GM23338 (cell line): ENCODE results near the gene SUPV3L1. TPM values are rescaled to one million over a fixed set of nuclear protein-coding genes. Genes with fewer than 3 reads are reported as not detected.

Source experiments
- ATAC-seq: fragments of 200-7000 bp; cut with Tn5 transposase; 3 replicates; pipeline ENCODE4 v1.9.1; 2020
- DNase-seq: peaks from one replicate; pipeline ENCODE4 v3.0.0-alpha.2; 2015; ENCODE audit warnings: low spot score
- H2AFZ ChIP-seq: fragments of 200-600 bp; sonication (generic); 2 replicates; pipeline ENCODE4 v1.8.0; 2016; ENCODE audit warnings: antibody characterized with exemption, mild to moderate bottlenecking, moderate library complexity
- H3F3A ChIP-seq: fragments of 200-600 bp; sonication (generic); replicated peaks from 2 replicates; pipeline ENCODE4 v1.8.0; 2017; ENCODE audit warnings: antibody characterized with exemption, mixed run types, low read depth
- H3K27ac ChIP-seq: fragments of 200-600 bp; sonication (generic); 2 replicates; pipeline ENCODE4 v1.6.1; 2016; ENCODE audit warnings: low read depth
- H3K27me3 ChIP-seq: fragments of 200-600 bp; sonication (generic); 2 replicates; pipeline ENCODE4 v1.8.0; 2016; ENCODE audit warnings: mild to moderate bottlenecking, mixed run types, moderate library complexity; ENCODE audit not compliant: insufficient read depth
- H3K36me3 ChIP-seq: fragments of 200-600 bp; sonication (generic); 2 replicates; pipeline ENCODE4 v1.8.0; 2016; ENCODE audit warnings: mild to moderate bottlenecking; ENCODE audit not compliant: insufficient read depth
- H3K4me1 ChIP-seq: fragments of 200-600 bp; sonication (generic); 2 replicates; pipeline ENCODE4 v1.8.0; 2016; ENCODE audit warnings: mild to moderate bottlenecking, moderate library complexity; ENCODE audit not compliant: insufficient read depth
- H3K4me2 ChIP-seq: fragments of 200-600 bp; sonication (generic); 2 replicates; pipeline ENCODE4 v1.7.1; 2017; ENCODE audit warnings: mixed run types
- H3K4me3 ChIP-seq: fragments of 200-600 bp; sonication (generic); 2 replicates; pipeline ENCODE4 v1.6.1; 2016; ENCODE audit warnings: mixed run types
- H3K79me2 ChIP-seq: fragments of 200-600 bp; sonication (generic); replicated peaks from 2 replicates; pipeline ENCODE4 v1.8.0; 2017; ENCODE audit warnings: mild to moderate bottlenecking; ENCODE audit not compliant: insufficient read depth
- H3K9me2 ChIP-seq: fragments of 200-600 bp; sonication (generic); 2 replicates; pipeline ENCODE4 v1.8.0; 2017; ENCODE audit not compliant: insufficient read depth
- H4K20me1 ChIP-seq: fragments of 200-600 bp; sonication (generic); replicated peaks from 2 replicates; pipeline ENCODE4 v1.8.0; 2017; ENCODE audit warnings: mild to moderate bottlenecking; ENCODE audit not compliant: insufficient read depth
- H3K27ac Mint-ChIP-seq: 2 replicates; pipeline ENCODE4 v1.8.0; 2020; ENCODE audit warnings: inconsistent platforms, mild to moderate bottlenecking, moderate library complexity, mixed read lengths
- H3K27me3 Mint-ChIP-seq: 3 replicates; pipeline ENCODE4 v1.8.0; 2022; ENCODE audit warnings: low read depth, mild to moderate bottlenecking, moderate library complexity, mixed read lengths, inconsistent platforms; ENCODE audit not compliant: insufficient read depth, poor library complexity
- H3K36me3 Mint-ChIP-seq: 3 replicates; pipeline ENCODE4 v1.8.0; 2021; ENCODE audit warnings: low read depth, mild to moderate bottlenecking, inconsistent platforms, moderate library complexity, mixed read lengths
- H3K4me1 Mint-ChIP-seq: 3 replicates; pipeline ENCODE4 v1.8.0; 2020; ENCODE audit warnings: mild to moderate bottlenecking, inconsistent platforms, mixed read lengths
- H3K4me3 Mint-ChIP-seq: 3 replicates; pipeline ENCODE4 v1.8.0; 2021; ENCODE audit warnings: moderate library complexity, mild to moderate bottlenecking, inconsistent platforms, mixed read lengths
- H3K9me3 Mint-ChIP-seq: 3 replicates; pipeline ENCODE4 v1.8.0; 2020; ENCODE audit warnings: moderate library complexity, mild to moderate bottlenecking, inconsistent platforms, mixed read lengths
- CREB1 ChIP-seq: fragments of 250-450 bp; sonication (Bioruptor Pico); IDR thresholded peaks from 2 replicates; pipeline ENCODE4 v1.5.0; 2020; ENCODE audit warnings: low read depth, mild to moderate bottlenecking, moderate library complexity
- EZH2 ChIP-seq: fragments of 200-600 bp; sonication (generic); IDR thresholded peaks from one replicate; pipeline ENCODE4 v1.8.0; 2017; ENCODE audit warnings: antibody characterized with exemption, mild to moderate bottlenecking, low read depth; ENCODE audit not compliant: unreplicated experiment
- EZH2phosphoT487 ChIP-seq: fragments of 200-600 bp; sonication (generic); IDR thresholded peaks from one replicate; pipeline ENCODE4 v1.8.1; 2018; ENCODE audit warnings: antibody characterized with exemption; ENCODE audit not compliant: unreplicated experiment
- JUNB ChIP-seq: IDR thresholded peaks from one replicate; pipeline ENCODE4 v1.6.1; 2016; ENCODE audit warnings: antibody characterized with exemption; ENCODE audit not compliant: unreplicated experiment
- NANOG ChIP-seq: IDR thresholded peaks from 2 replicates; pipeline ENCODE4 v1.6.1; 2016; ENCODE audit warnings: antibody characterized with exemption, borderline replicate concordance
- STAT1 ChIP-seq: IDR thresholded peaks from one replicate; pipeline ENCODE4 v1.6.1; 2016; ENCODE audit warnings: antibody characterized with exemption; ENCODE audit not compliant: unreplicated experiment
- ZNF114 ChIP-seq: fragments of 250-450 bp; sonication (Bioruptor Pico); IDR thresholded peaks from 2 replicates; pipeline ENCODE4 v1.5.0; 2020; ENCODE audit warnings: mild to moderate bottlenecking, moderate library complexity
- ZNF331 ChIP-seq: fragments of 250-450 bp; sonication (Bioruptor Pico); IDR thresholded peaks from 2 replicates; pipeline ENCODE4 v1.5.0; 2020; ENCODE audit warnings: low read depth, mild to moderate bottlenecking, moderate library complexity
- polyA plus RNA-seq: library from polyadenylated mRNA; unstranded; fragments of >200 nt; fragmentation: Nextera tagmentation; extraction: Ambion mirVana; gene quantifications from 2 replicates; pipeline ENCODE4 v1.2.1, GENCODE V29; 2016
- total RNA-seq: library from RNA; depleted of rRNA; stranded (reverse); fragments of >200 nt; shearing (Covaris generic); gene quantifications from 2 replicates; pipeline ENCODE4 v1.2.3, GENCODE V29; 2014
- TF ChIP-seq, protein P1 (sequence below): IDR thresholded peaks from one replicate; pipeline ENCODE4 v1.6.1; 2018; ENCODE audit warnings: antibody characterized with exemption; ENCODE audit not compliant: unreplicated experiment
- TF ChIP-seq, protein P2 (sequence below), 2 experiments: fragments of 200-600 bp in 1 of 2; sonication (generic) in 1 of 2; conservative IDR thresholded peaks; 2 replicates each; pipeline versions ENCODE4 v1.5.1 to v1.6.1; 2016 to 2017; ENCODE audit warnings: antibody characterized with exemption in 2 of 2, low read depth in 2 of 2, mild to moderate bottlenecking in 2 of 2, moderate library complexity in 1 of 2
- TF ChIP-seq, protein P3 (sequence below): fragments of 250-450 bp; sonication (Bioruptor Pico); IDR thresholded peaks from 2 replicates; pipeline ENCODE4 v1.5.0; 2020; ENCODE audit warnings: mild to moderate bottlenecking, moderate library complexity
- TF ChIP-seq, protein P4 (sequence below): IDR thresholded peaks from 2 replicates; pipeline ENCODE4 v1.6.1; 2016; ENCODE audit warnings: antibody characterized with exemption

SUPV3L1 gene
- total and polyA plus RNA-seq, 2 experiments from 2014 or later: 29.9 to 45.2 TPM

DNA sequence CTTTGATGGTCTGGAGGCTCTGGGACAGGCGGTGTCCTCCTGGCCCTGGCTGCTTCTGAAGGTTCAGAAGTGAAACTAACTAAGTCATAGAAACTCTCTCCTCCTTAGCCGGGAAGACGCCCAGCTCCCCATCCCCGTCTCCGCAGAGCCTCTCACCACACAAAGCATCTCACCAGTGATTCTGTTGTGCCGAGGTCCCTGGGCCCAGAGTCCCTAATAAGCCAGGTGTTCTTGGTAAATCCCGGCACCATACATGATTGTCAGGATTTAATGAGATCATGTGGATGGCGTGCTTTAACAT, 49.5 kb downstream of the SUPV3L1 start:
- no peak for TF ChIP-seq EZH2phosphoT487
- TF ChIP-seq, protein P1, sequence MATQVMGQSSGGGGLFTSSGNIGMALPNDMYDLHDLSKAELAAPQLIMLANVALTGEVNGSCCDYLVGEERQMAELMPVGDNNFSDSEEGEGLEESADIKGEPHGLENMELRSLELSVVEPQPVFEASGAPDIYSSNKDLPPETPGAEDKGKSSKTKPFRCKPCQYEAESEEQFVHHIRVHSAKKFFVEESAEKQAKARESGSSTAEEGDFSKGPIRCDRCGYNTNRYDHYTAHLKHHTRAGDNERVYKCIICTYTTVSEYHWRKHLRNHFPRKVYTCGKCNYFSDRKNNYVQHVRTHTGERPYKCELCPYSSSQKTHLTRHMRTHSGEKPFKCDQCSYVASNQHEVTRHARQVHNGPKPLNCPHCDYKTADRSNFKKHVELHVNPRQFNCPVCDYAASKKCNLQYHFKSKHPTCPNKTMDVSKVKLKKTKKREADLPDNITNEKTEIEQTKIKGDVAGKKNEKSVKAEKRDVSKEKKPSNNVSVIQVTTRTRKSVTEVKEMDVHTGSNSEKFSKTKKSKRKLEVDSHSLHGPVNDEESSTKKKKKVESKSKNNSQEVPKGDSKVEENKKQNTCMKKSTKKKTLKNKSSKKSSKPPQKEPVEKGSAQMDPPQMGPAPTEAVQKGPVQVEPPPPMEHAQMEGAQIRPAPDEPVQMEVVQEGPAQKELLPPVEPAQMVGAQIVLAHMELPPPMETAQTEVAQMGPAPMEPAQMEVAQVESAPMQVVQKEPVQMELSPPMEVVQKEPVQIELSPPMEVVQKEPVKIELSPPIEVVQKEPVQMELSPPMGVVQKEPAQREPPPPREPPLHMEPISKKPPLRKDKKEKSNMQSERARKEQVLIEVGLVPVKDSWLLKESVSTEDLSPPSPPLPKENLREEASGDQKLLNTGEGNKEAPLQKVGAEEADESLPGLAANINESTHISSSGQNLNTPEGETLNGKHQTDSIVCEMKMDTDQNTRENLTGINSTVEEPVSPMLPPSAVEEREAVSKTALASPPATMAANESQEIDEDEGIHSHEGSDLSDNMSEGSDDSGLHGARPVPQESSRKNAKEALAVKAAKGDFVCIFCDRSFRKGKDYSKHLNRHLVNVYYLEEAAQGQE: no peak
- TF ChIP-seq ZNF331 (CRISPR knock-in tag): no peak
- TF ChIP-seq JUNB: no peak
- TF ChIP-seq NANOG: no peak
- no peak for TF ChIP-seq CREB1 (CRISPR knock-in tag)
- TF ChIP-seq ZNF114 (CRISPR knock-in tag): no peak
- TF ChIP-seq STAT1: no peak
- TF ChIP-seq EZH2: no peak
- TF ChIP-seq, protein P2, sequence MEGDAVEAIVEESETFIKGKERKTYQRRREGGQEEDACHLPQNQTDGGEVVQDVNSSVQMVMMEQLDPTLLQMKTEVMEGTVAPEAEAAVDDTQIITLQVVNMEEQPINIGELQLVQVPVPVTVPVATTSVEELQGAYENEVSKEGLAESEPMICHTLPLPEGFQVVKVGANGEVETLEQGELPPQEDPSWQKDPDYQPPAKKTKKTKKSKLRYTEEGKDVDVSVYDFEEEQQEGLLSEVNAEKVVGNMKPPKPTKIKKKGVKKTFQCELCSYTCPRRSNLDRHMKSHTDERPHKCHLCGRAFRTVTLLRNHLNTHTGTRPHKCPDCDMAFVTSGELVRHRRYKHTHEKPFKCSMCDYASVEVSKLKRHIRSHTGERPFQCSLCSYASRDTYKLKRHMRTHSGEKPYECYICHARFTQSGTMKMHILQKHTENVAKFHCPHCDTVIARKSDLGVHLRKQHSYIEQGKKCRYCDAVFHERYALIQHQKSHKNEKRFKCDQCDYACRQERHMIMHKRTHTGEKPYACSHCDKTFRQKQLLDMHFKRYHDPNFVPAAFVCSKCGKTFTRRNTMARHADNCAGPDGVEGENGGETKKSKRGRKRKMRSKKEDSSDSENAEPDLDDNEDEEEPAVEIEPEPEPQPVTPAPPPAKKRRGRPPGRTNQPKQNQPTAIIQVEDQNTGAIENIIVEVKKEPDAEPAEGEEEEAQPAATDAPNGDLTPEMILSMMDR (conservative IDR thresholded peaks at IDR 0.05; ENCODE audit: low read depth in 2 of 2): no peak
- TF ChIP-seq, protein P3, sequence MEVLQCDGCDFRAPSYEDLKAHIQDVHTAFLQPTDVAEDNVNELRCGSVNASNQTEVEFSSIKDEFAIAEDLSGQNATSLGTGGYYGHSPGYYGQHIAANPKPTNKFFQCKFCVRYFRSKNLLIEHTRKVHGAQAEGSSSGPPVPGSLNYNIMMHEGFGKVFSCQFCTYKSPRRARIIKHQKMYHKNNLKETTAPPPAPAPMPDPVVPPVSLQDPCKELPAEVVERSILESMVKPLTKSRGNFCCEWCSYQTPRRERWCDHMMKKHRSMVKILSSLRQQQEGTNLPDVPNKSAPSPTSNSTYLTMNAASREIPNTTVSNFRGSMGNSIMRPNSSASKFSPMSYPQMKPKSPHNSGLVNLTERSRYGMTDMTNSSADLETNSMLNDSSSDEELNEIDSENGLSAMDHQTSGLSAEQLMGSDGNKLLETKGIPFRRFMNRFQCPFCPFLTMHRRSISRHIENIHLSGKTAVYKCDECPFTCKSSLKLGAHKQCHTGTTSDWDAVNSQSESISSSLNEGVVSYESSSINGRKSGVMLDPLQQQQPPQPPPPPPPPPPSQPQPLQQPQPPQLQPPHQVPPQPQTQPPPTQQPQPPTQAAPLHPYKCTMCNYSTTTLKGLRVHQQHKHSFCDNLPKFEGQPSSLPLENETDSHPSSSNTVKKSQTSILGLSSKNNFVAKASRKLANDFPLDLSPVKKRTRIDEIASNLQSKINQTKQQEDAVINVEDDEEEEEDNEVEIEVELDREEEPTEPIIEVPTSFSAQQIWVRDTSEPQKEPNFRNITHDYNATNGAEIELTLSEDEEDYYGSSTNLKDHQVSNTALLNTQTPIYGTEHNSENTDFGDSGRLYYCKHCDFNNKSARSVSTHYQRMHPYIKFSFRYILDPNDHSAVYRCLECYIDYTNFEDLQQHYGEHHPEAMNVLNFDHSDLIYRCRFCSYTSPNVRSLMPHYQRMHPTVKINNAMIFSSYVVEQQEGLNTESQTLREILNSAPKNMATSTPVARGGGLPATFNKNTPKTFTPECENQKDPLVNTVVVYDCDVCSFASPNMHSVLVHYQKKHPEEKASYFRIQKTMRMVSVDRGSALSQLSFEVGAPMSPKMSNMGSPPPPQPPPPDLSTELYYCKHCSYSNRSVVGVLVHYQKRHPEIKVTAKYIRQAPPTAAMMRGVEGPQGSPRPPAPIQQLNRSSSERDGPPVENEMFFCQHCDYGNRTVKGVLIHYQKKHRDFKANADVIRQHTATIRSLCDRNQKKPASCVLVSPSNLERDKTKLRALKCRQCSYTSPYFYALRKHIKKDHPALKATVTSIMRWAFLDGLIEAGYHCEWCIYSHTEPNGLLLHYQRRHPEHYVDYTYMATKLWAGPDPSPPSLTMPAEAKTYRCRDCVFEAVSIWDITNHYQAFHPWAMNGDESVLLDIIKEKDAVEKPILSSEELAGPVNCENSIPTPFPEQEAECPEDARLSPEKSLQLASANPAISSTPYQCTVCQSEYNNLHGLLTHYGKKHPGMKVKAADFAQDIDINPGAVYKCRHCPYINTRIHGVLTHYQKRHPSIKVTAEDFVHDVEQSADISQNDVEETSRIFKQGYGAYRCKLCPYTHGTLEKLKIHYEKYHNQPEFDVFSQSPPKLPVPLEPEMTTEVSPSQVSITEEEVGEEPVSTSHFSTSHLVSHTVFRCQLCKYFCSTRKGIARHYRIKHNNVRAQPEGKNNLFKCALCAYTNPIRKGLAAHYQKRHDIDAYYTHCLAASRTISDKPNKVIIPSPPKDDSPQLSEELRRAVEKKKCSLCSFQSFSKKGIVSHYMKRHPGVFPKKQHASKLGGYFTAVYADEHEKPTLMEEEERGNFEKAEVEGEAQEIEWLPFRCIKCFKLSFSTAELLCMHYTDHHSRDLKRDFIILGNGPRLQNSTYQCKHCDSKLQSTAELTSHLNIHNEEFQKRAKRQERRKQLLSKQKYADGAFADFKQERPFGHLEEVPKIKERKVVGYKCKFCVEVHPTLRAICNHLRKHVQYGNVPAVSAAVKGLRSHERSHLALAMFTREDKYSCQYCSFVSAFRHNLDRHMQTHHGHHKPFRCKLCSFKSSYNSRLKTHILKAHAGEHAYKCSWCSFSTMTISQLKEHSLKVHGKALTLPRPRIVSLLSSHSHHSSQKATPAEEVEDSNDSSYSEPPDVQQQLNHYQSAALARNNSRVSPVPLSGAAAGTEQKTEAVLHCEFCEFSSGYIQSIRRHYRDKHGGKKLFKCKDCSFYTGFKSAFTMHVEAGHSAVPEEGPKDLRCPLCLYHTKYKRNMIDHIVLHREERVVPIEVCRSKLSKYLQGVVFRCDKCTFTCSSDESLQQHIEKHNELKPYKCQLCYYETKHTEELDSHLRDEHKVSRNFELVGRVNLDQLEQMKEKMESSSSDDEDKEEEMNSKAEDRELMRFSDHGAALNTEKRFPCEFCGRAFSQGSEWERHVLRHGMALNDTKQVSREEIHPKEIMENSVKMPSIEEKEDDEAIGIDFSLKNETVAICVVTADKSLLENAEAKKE (CRISPR knock-in tag): no peak
- TF ChIP-seq, protein P4, sequence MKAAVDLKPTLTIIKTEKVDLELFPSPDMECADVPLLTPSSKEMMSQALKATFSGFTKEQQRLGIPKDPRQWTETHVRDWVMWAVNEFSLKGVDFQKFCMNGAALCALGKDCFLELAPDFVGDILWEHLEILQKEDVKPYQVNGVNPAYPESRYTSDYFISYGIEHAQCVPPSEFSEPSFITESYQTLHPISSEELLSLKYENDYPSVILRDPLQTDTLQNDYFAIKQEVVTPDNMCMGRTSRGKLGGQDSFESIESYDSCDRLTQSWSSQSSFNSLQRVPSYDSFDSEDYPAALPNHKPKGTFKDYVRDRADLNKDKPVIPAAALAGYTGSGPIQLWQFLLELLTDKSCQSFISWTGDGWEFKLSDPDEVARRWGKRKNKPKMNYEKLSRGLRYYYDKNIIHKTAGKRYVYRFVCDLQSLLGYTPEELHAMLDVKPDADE: no peak
- no peaks in the 10 kb centered on the region for H3K36me3 Mint-ChIP-seq
- no peaks in the 10 kb centered on the region for H3K9me3 Mint-ChIP-seq
- peaks cover 18% of the 10 kb centered on the region for H3K4me1 Mint-ChIP-seq
- H3K79me2 ChIP-seq: no peaks in the 10 kb centered on the region
- no peaks in the 10 kb centered on the region for H3K9me2 ChIP-seq
- no peak overlapping the region for H3K4me2 ChIP-seq
- H3K4me3 ChIP-seq: no peak overlapping the region
- no peaks in the 10 kb centered on the region for H3K27me3 ChIP-seq
- 0 out of 2 replicates have a peak overlapping the region, but pooled peaks have one; percentile 47 for H2AFZ ChIP-seq
- H3K27ac ChIP-seq: no peak overlapping the region
- no peaks in the 10 kb centered on the region for H3F3A ChIP-seq
- H3K36me3 ChIP-seq: no peaks in the 10 kb centered on the region; the same call in 1 of the 2 replicates
- H3K4me1 ChIP-seq: peaks cover 10% of the 10 kb centered on the region
- H3K27me3 Mint-ChIP-seq: peaks cover 6% of the 10 kb centered on the region
- H4K20me1 ChIP-seq: no peaks in the 10 kb centered on the region
- ATAC-seq: no peak
- no peak overlapping the region; the same call in 1 of the 2 replicates for H3K27ac Mint-ChIP-seq
- H3K4me3 Mint-ChIP-seq: no peak overlapping the region
- DNase-seq: no peak
